HepG2 (cell line): ENCODE data around the gene STYK1. TPM values are rescaled to one million over a fixed set of nuclear protein-coding genes. Genes with fewer than 3 reads are reported as not detected.
A peak's percentile ranks its signal among the peaks of the same experiment; 100 is the strongest.

Experiments used
- ATAC-seq: fragments of 200-7000 bp; cut with Tn5 transposase; 3 replicates; pipeline ENCODE4 v1.9.1; 2020; ENCODE audit warnings: mild to moderate bottlenecking, moderate library complexity
- BruUV-seq: library from RNA; stranded (reverse); fragments of 400-500 nt; replicated peaks from 2 replicates; lab custom pipeline; 2021; lab: Mats Ljungman, UMichigan
- CTCF ChIA-PET: fragments of 300-600 bp; formaldehyde crosslinking; extraction: SDS; loops from one replicate; lab custom pipeline; 2021; ENCODE audit warnings: low total read pairs, inconsistent platforms, low intra/inter-chr PET ratio; lab: Yijun Ruan, JAX
- POLR2A ChIA-PET: fragments of 350-600 bp; sonication (Branson Sonifier 250); formaldehyde crosslinking; loops from one replicate; lab custom pipeline; 2020; ENCODE audit warnings: antibody characterized with exemption, inconsistent platforms; lab: Yijun Ruan, JAX
- DNase-seq: peaks from one replicate; pipeline ENCODE4 v3.0.0-alpha.2; 2015; ENCODE audit warnings: low spot score
- FAIRE-seq: peaks from 3 replicates; lab custom pipeline; 2011; peaks lifted over from hg19 to GRCh38; lab: Jason Lieb, UNC
- H2AFZ ChIP-seq: one replicate; pipeline ENCODE4 v1.6.1; 2011; ENCODE audit warnings: low read length, inconsistent platforms
- H3K27ac ChIP-seq: fragments of 300-600 bp; 3 replicates; pipeline ENCODE4 v1.8.0; 2011; ENCODE audit warnings: mixed run types, mild to moderate bottlenecking, mixed read lengths, low read length, inconsistent platforms; ENCODE audit not compliant: insufficient read depth; ENCODE audit errors: extremely low read length
- H3K27me3 ChIP-seq, 2 experiments: fragments of 200-600 bp in 1 of 2; 2 replicates in 1 of 2; 3 replicates in 1 of 2; pipeline versions ENCODE4 v1.6.0 to v1.8.0; 2011; ENCODE audit warnings: low read length in 2 of 2, mild to moderate bottlenecking in 2 of 2, moderate library complexity in 2 of 2, inconsistent platforms in 1 of 2; ENCODE audit not compliant: insufficient read depth in 2 of 2, control insufficient read depth in 1 of 2
- H3K36me3 ChIP-seq, 2 experiments: fragments of 200-600 bp in 1 of 2; replicated peaks in 1 of 2; 2 replicates in 1 of 2; 3 replicates in 1 of 2; pipeline versions ENCODE4 v1.5.1 to v1.8.0; 2011; ENCODE audit warnings: low read length in 2 of 2, inconsistent platforms in 1 of 2; ENCODE audit not compliant: insufficient read depth in 2 of 2, control insufficient read depth in 1 of 2
- H3K4me1 ChIP-seq: 2 replicates; pipeline ENCODE4 v1.5.1; 2012; ENCODE audit warnings: low read length, inconsistent platforms; ENCODE audit not compliant: insufficient read depth
- H3K4me2 ChIP-seq: 2 replicates; pipeline ENCODE4 v1.6.0; 2011; ENCODE audit warnings: low read depth, low read length, inconsistent platforms
- H3K4me3 ChIP-seq, 3 experiments: fragments of 200-600 bp in 1 of 3; sonication (generic), shearing (Covaris generic) in 1 of 3; replicated peaks in 1 of 3; 2 replicates each; pipeline ENCODE4 v1.5.1; 2011 to 2016; ENCODE audit warnings: low read length in 3 of 3, inconsistent platforms in 2 of 3, low read depth in 2 of 3, mild to moderate bottlenecking in 2 of 3, control low read depth in 1 of 3, mixed read lengths in 1 of 3; ENCODE audit not compliant: insufficient read depth in 1 of 3
- H3K79me2 ChIP-seq: one replicate; pipeline ENCODE4 v1.6.1; 2011; ENCODE audit warnings: low read length, inconsistent platforms; ENCODE audit not compliant: insufficient read depth
- H3K9ac ChIP-seq: 2 replicates; pipeline ENCODE4 v1.6.0; 2011; ENCODE audit warnings: mild to moderate bottlenecking, low read depth, low read length, inconsistent platforms; ENCODE audit not compliant: insufficient read depth
- H3K9me3 ChIP-seq: 2 replicates; pipeline ENCODE4 v1.5.1; 2012; ENCODE audit warnings: mild to moderate bottlenecking, low read length
- H4K20me1 ChIP-seq: 2 replicates; pipeline ENCODE4 v1.6.0; 2011; ENCODE audit warnings: inconsistent platforms, mild to moderate bottlenecking, low read length, moderate library complexity; ENCODE audit not compliant: insufficient read depth
- ARHGAP35 ChIP-seq: sonication (generic); formaldehyde crosslinking; IDR thresholded peaks from 2 replicates; pipeline ENCODE4 v1.9.0; 2022; ENCODE audit warnings: mild to moderate bottlenecking, inconsistent platforms, moderate library complexity, missing genetic modification reagents, borderline replicate concordance
- GATAD2A ChIP-seq: IDR thresholded peaks from 2 replicates; pipeline ENCODE4 v1.6.1; 2016
- GTF2F1 ChIP-seq: fragments of 150-350 bp; IDR thresholded peaks from 2 replicates; pipeline ENCODE4 v1.6.1; 2014; ENCODE audit warnings: low read length
- HNRNPL ChIP-seq: fragments of 200-400 bp; formaldehyde crosslinking; IDR thresholded peaks from 2 replicates; pipeline ENCODE4 v1.6.1; 2017; ENCODE audit warnings: mild to moderate bottlenecking, low read depth, low read length
- KAT2B ChIP-seq: fragments of 150-350 bp; IDR thresholded peaks from 2 replicates; pipeline ENCODE4 v1.6.1; 2014; ENCODE audit warnings: low read depth, low read length, borderline replicate concordance
- ONECUT2 ChIP-seq: sonication (generic); formaldehyde crosslinking; IDR thresholded peaks from 2 replicates; pipeline ENCODE4 v1.4.0; 2020; ENCODE audit warnings: missing genetic modification reagents
- PATZ1 ChIP-seq: sonication (generic); formaldehyde crosslinking; IDR thresholded peaks from 2 replicates; pipeline ENCODE4 v1.4.0; 2020; ENCODE audit warnings: missing genetic modification reagents
- RARA ChIP-seq: IDR thresholded peaks from 2 replicates; pipeline ENCODE4 v1.6.1; 2016; ENCODE audit warnings: missing genetic modification reagents, missing compliant biosample characterization
- RARG ChIP-seq: sonication (generic); formaldehyde crosslinking; IDR thresholded peaks from 2 replicates; pipeline ENCODE4 v1.4.0; 2020; ENCODE audit warnings: low read depth, mild to moderate bottlenecking, missing genetic modification reagents
- SALL1 ChIP-seq: sonication (generic); formaldehyde crosslinking; IDR thresholded peaks from 2 replicates; pipeline ENCODE4 v1.8.0; 2022; ENCODE audit warnings: mild to moderate bottlenecking, missing genetic modification reagents
- TEAD2 ChIP-seq: sonication (generic); formaldehyde crosslinking; IDR thresholded peaks from 2 replicates; pipeline ENCODE4 v1.9.0; 2021; ENCODE audit warnings: missing genetic modification reagents
- ZMYM2 ChIP-seq: sonication (generic); formaldehyde crosslinking; IDR thresholded peaks from 2 replicates; pipeline ENCODE4 v1.8.0; 2022; ENCODE audit warnings: mild to moderate bottlenecking, missing genetic modification reagents
- ZMYM4 ChIP-seq: sonication (generic); formaldehyde crosslinking; IDR thresholded peaks from 2 replicates; pipeline ENCODE4 v1.8.1; 2023; ENCODE audit warnings: mild to moderate bottlenecking, missing genetic modification reagents
- ZNF12 ChIP-seq: sonication (generic); formaldehyde crosslinking; IDR thresholded peaks from 2 replicates; pipeline ENCODE4 v1.5.0; 2020; ENCODE audit warnings: missing genetic modification reagents
- ZNF484 ChIP-seq: sonication (generic); formaldehyde crosslinking; IDR thresholded peaks from 2 replicates; pipeline ENCODE4 v1.5.1; 2020; ENCODE audit warnings: mild to moderate bottlenecking, low read depth, missing genetic modification reagents, borderline replicate concordance
- ZNF577 ChIP-seq: sonication (generic); formaldehyde crosslinking; IDR thresholded peaks from 2 replicates; pipeline ENCODE4 v1.4.0; 2020; ENCODE audit warnings: mild to moderate bottlenecking, low read depth, missing genetic modification reagents, borderline replicate concordance
- ZNF713 ChIP-seq: sonication (generic); formaldehyde crosslinking; IDR thresholded peaks from 2 replicates; pipeline ENCODE4 v1.4.0; 2020; ENCODE audit warnings: mild to moderate bottlenecking, missing genetic modification reagents
- WGBS: methylation state at CpG from one replicate; pipeline ENCODE4 v1.1.6; 2017; ENCODE audit warnings: low lambda C conversion rate; 5-methylcytosine and 5-hydroxymethylcytosine counted together
- in situ Hi-C: cut with HindIII; loops from 2 replicates; pipeline ENCODE4 v1.10.0; 2017; ENCODE audit warnings: low pct_unique_long_range_greater_than_20kb; ENCODE audit not compliant: extremely low pct_ligation_motif_present
- intact Hi-C: fragments of 100-400 bp; cut with micrococcal nuclease; formaldehyde crosslinking; loops from one replicate; pipeline ENCODE4 v1.10.0; 2022; ENCODE audit not compliant: unreplicated experiment
- polyA plus RNA-seq, 8 experiments: library from polyadenylated mRNA; depleted of rRNA in 3 of 8; stranded (reverse) in 7 of 8; unstranded in 1 of 8; fragments of >200 nt; fragmentation: Illumina TruSeq in 4 of 8; extraction: Trizol in 4 of 8; gene quantifications; 2 replicates each; pipeline versions ENCODE4 v1.2.1 to v1.2.3, GENCODE V29; 2011 to 2016; ENCODE audit warnings: low read depth in 4 of 8, missing spikeins in 1 of 8, mixed read lengths in 1 of 8; ENCODE audit not compliant: insufficient read depth in 1 of 8
- total RNA-seq, 5 experiments: library from RNA; depleted of rRNA; stranded (reverse); fragments of >200 nt; fragmentation: Illumina TruSeq; extraction: Trizol; gene quantifications; 2 replicates each; pipeline ENCODE4 v1.2.3, GENCODE V29; 2016; ENCODE audit warnings: low read depth in 1 of 5
- TF ChIP-seq, protein P1 (sequence below): sonication (generic); formaldehyde crosslinking; IDR thresholded peaks from 2 replicates; pipeline ENCODE4 v1.4.0; 2020; ENCODE audit warnings: missing genetic modification reagents
- TF ChIP-seq, protein P2 (sequence below): sonication (generic); formaldehyde crosslinking; IDR thresholded peaks from 2 replicates; pipeline ENCODE4 v1.4.0; 2020; ENCODE audit warnings: missing genetic modification reagents, mild to moderate bottlenecking, borderline replicate concordance

Gene STYK1
- total and polyA plus RNA-seq, 2 of the 13 experiments (the other 11 are each of a cell fraction or from before 2014, with no cell fraction given), result not detected

- Histone ChIP-seq H2AFZ (no peak overlapping the region), H3K27me3 (no peaks in the 10 kb centered on the region; a peak in 1 of 5 replicates), H4K20me1 (no peaks in the 10 kb centered on the region), H3K4me3 (no peak overlapping the region), H3K27ac (no peak overlapping the region), H3K9me3 (no peaks in the 10 kb centered on the region), H3K9ac (no peak overlapping the region), H3K36me3 (no peaks in the 10 kb centered on the region; a peak in 1 of 5 replicates), H3K79me2 (peaks cover 20% of the 10 kb centered on the region), H3K4me1 (peaks cover 26% of the 10 kb centered on the region), H3K4me2 (no peak overlapping the region)
- WGBS, result 40% methylated on average over 3 of the region's 3 CpGs
- DNase-seq, result no peak
- no peak for ATAC-seq
- POLR2A ChIA-PET, result no interaction called here
- CTCF ChIA-PET, result no interaction called here
- BruUV-seq, result no TSS peak
- FAIRE-seq, result no peak
- intact Hi-C loops (no loop called here), in situ Hi-C loops (no loop called here)
- TF ChIP-seq, protein P1, sequence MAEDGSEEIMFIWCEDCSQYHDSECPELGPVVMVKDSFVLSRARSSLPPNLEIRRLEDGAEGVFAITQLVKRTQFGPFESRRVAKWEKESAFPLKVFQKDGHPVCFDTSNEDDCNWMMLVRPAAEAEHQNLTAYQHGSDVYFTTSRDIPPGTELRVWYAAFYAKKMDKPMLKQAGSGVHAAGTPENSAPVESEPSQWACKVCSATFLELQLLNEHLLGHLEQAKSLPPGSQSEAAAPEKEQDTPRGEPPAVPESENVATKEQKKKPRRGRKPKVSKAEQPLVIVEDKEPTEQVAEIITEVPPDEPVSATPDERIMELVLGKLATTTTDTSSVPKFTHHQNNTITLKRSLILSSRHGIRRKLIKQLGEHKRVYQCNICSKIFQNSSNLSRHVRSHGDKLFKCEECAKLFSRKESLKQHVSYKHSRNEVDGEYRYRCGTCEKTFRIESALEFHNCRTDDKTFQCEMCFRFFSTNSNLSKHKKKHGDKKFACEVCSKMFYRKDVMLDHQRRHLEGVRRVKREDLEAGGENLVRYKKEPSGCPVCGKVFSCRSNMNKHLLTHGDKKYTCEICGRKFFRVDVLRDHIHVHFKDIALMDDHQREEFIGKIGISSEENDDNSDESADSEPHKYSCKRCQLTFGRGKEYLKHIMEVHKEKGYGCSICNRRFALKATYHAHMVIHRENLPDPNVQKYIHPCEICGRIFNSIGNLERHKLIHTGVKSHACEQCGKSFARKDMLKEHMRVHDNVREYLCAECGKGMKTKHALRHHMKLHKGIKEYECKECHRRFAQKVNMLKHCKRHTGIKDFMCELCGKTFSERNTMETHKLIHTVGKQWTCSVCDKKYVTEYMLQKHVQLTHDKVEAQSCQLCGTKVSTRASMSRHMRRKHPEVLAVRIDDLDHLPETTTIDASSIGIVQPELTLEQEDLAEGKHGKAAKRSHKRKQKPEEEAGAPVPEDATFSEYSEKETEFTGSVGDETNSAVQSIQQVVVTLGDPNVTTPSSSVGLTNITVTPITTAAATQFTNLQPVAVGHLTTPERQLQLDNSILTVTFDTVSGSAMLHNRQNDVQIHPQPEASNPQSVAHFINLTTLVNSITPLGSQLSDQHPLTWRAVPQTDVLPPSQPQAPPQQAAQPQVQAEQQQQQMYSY (CRISPR knock-in tag), result no peak
- TF ChIP-seq ARHGAP35, result no peak
- no peak for TF ChIP-seq GTF2F1
- no peak for TF ChIP-seq TEAD2 (CRISPR knock-in tag)
- no peak for TF ChIP-seq PATZ1 (CRISPR knock-in tag)
- peak; percentile 46; the same call in 1 of the 2 replicates for TF ChIP-seq RARA
- peak; percentile 98 for TF ChIP-seq ONECUT2 (CRISPR knock-in tag)
- no peak for TF ChIP-seq ZNF713
- TF ChIP-seq, protein P2, sequence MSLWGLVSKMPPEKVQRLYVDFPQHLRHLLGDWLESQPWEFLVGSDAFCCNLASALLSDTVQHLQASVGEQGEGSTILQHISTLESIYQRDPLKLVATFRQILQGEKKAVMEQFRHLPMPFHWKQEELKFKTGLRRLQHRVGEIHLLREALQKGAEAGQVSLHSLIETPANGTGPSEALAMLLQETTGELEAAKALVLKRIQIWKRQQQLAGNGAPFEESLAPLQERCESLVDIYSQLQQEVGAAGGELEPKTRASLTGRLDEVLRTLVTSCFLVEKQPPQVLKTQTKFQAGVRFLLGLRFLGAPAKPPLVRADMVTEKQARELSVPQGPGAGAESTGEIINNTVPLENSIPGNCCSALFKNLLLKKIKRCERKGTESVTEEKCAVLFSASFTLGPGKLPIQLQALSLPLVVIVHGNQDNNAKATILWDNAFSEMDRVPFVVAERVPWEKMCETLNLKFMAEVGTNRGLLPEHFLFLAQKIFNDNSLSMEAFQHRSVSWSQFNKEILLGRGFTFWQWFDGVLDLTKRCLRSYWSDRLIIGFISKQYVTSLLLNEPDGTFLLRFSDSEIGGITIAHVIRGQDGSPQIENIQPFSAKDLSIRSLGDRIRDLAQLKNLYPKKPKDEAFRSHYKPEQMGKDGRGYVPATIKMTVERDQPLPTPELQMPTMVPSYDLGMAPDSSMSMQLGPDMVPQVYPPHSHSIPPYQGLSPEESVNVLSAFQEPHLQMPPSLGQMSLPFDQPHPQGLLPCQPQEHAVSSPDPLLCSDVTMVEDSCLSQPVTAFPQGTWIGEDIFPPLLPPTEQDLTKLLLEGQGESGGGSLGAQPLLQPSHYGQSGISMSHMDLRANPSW (CRISPR knock-in tag), result no peak
- no peak for TF ChIP-seq ZNF577 (CRISPR knock-in tag)
- TF ChIP-seq ZMYM4 (CRISPR knock-in tag), result no peak; the same call in 1 of the 2 replicates
- peak; percentile 99 for TF ChIP-seq KAT2B
- no peak for TF ChIP-seq ZNF484
- TF ChIP-seq GATAD2A (CRISPR knock-in tag), result peak; percentile 63; the same call in 1 of the 2 replicates
- no peak for TF ChIP-seq ZNF12 (CRISPR knock-in tag)
- TF ChIP-seq HNRNPL, result no peak
- TF ChIP-seq RARG, result no peak
- TF ChIP-seq ZMYM2 (CRISPR knock-in tag), result no peak
- TF ChIP-seq SALL1, result peak; percentile 48
Measured at GRCh38 chr12:10610188-10610587, 63.7 kb downstream of the STYK1 start.
